CD14-positive monocyte (primary cell): Measurements from ENCODE around the gene ELMOD1. TPM values are rescaled to one million over a fixed set of nuclear protein-coding genes. Genes with fewer than 3 reads are reported as not detected.

Experiments used
- DNase-seq, 3 donors: peaks; one replicate each; pipeline ENCODE4 v3.0.0-alpha.2; 2011 to 2022
- H2AFZ ChIP-seq: 2 replicates; pipeline ENCODE4 v1.6.0; 2012; ENCODE audit warnings: mild to moderate bottlenecking, low read depth, low read length, inconsistent platforms; ENCODE audit not compliant: insufficient read depth, poor library complexity, severe bottlenecking
- H3K27ac ChIP-seq, 2 donors: 1 replicate in 1 of 2; 2 replicates in 1 of 2; pipeline ENCODE4 v1.5.1; 2012 to 2013; ENCODE audit warnings: low read length in 2 of 2, control low read depth in 1 of 2, inconsistent platforms in 1 of 2, low read depth in 1 of 2, mild to moderate bottlenecking in 1 of 2
- H3K27me3 ChIP-seq, 2 donors: one replicate each; pipeline versions ENCODE4 v1.6.0 to v1.6.1; 2011 to 2013; ENCODE audit warnings: low read length in 2 of 2; ENCODE audit not compliant: control insufficient read depth in 2 of 2, insufficient read depth in 2 of 2
- H3K36me3 ChIP-seq, 2 donors: replicated peaks in 1 of 2; 1 replicate in 1 of 2; 2 replicates in 1 of 2; pipeline versions ENCODE4 v1.5.1 to v1.6.1; 2012 to 2013; ENCODE audit warnings: low read length in 2 of 2, control low read depth in 1 of 2, inconsistent platforms in 1 of 2, mild to moderate bottlenecking in 1 of 2; ENCODE audit not compliant: insufficient read depth in 2 of 2, control insufficient read depth in 1 of 2
- H3K4me1 ChIP-seq, 2 donors: 1 replicate in 1 of 2; 2 replicates in 1 of 2; pipeline versions ENCODE4 v1.5.1 to v1.6.1; 2012 to 2013; ENCODE audit warnings: low read length in 2 of 2, control low read depth in 1 of 2, inconsistent platforms in 1 of 2, mild to moderate bottlenecking in 1 of 2, moderate library complexity in 1 of 2; ENCODE audit not compliant: insufficient read depth in 2 of 2, control insufficient read depth in 1 of 2
- H3K4me2 ChIP-seq: replicated peaks from 2 replicates; pipeline ENCODE3; 2012; ENCODE audit warnings: low read length, moderate library complexity, mild to moderate bottlenecking; ENCODE audit not compliant: poor library complexity, severe bottlenecking; ENCODE audit errors: extremely low read depth
- H3K4me3 ChIP-seq, 3 experiments: fragments of 200-600 bp in 1 of 3; sonication (generic) in 1 of 3; replicated peaks in 1 of 3; 1 replicate in 2 of 3; 2 replicates in 1 of 3; pipeline ENCODE4 v1.5.1; 2011 to 2013; ENCODE audit warnings: low read length in 3 of 3, mild to moderate bottlenecking in 3 of 3, control low read depth in 2 of 3, low read depth in 2 of 3, inconsistent platforms in 1 of 3, moderate library complexity in 1 of 3
- H3K79me2 ChIP-seq: 2 replicates; pipeline ENCODE4 v1.6.0; 2012; ENCODE audit warnings: mild to moderate bottlenecking, control low read depth, inconsistent platforms, low read length, moderate library complexity; ENCODE audit not compliant: insufficient read depth
- H3K9ac ChIP-seq: 2 replicates; pipeline ENCODE4 v1.6.0; 2017; ENCODE audit warnings: low read length, mild to moderate bottlenecking; ENCODE audit not compliant: insufficient read depth, poor library complexity, severe bottlenecking
- H3K9me3 ChIP-seq, 2 donors: replicated peaks in 1 of 2; 1 replicate in 1 of 2; 2 replicates in 1 of 2; pipeline versions ENCODE4 v1.5.1 to v1.6.1; 2012 to 2013; ENCODE audit warnings: low read length in 2 of 2, control low read depth in 1 of 2; ENCODE audit not compliant: control insufficient read depth in 1 of 2, insufficient read depth in 1 of 2
- H4K20me1 ChIP-seq: 2 replicates; pipeline ENCODE4 v1.6.0; 2012; ENCODE audit warnings: mild to moderate bottlenecking, low read length, control low read depth, moderate library complexity; ENCODE audit not compliant: insufficient read depth
- H3K27ac Mint-ChIP-seq, 7 donors: one replicate each; pipeline ENCODE4 v1.8.0; 2020; ENCODE audit warnings: mild to moderate bottlenecking in 7 of 7, mixed read lengths in 7 of 7, moderate library complexity in 6 of 7, inconsistent platforms in 2 of 7
- H3K27me3 Mint-ChIP-seq, 3 donors: one replicate each; pipeline ENCODE4 v1.8.0; 2021 to 2022; ENCODE audit warnings: low read depth in 3 of 3, mild to moderate bottlenecking in 3 of 3, mixed read lengths in 3 of 3, moderate library complexity in 3 of 3, inconsistent platforms in 1 of 3
- H3K36me3 Mint-ChIP-seq, 2 donors: one replicate each; pipeline ENCODE4 v1.8.0; 2020; ENCODE audit warnings: mixed read lengths in 2 of 2, inconsistent platforms in 1 of 2, mild to moderate bottlenecking in 1 of 2
- H3K4me1 Mint-ChIP-seq: one replicate; pipeline ENCODE4 v1.8.0; 2020; ENCODE audit warnings: mild to moderate bottlenecking, mixed read lengths
- H3K4me3 Mint-ChIP-seq, 2 donors: one replicate each; pipeline ENCODE4 v1.8.0; 2020; ENCODE audit warnings: mild to moderate bottlenecking in 2 of 2, mixed read lengths in 2 of 2, moderate library complexity in 1 of 2
- H3K9me3 Mint-ChIP-seq, 7 donors: one replicate each; pipeline ENCODE4 v1.8.0; 2020 to 2022; ENCODE audit warnings: mixed read lengths in 7 of 7, mild to moderate bottlenecking in 6 of 7, moderate library complexity in 6 of 7, inconsistent platforms in 2 of 7
- CTCF ChIP-seq: fragments of 200-600 bp; IDR thresholded peaks from one replicate; pipeline ENCODE4 v1.8.0; 2022; ENCODE audit warnings: antibody characterized with exemption, mild to moderate bottlenecking
- WGBS: methylation state at CpG from one replicate; pipeline ENCODE4 v1.1.5; 2013; ENCODE audit warnings: missing lambda C conversion rate; ENCODE audit not compliant: insufficient coverage; 5-methylcytosine and 5-hydroxymethylcytosine counted together
- intact Hi-C, 2 donors: fragments of 100-400 bp; cut with micrococcal nuclease; formaldehyde crosslinking; loops; one replicate each; pipeline versions ENCODE4 v1.15.0 to v1.15.1; 2023
- polyA plus RNA-seq, 3 donors: library from polyadenylated mRNA; depleted of rRNA in 1 of 3; unstranded in 2 of 3; stranded (reverse) in 1 of 3; fragments of 300-500 nt in 2 of 3; fragments of >200 nt in 1 of 3; fragmentation: Illumina TruSeq in 2 of 3; gene quantifications; 1 replicate in 2 of 3; 2 replicates in 1 of 3; pipeline ENCODE4 v1.2.3, GENCODE V29; 2012 to 2021

The ELMOD1 gene
- polyA plus RNA-seq, 3 donors = not detected

- Histone ChIP-seq H3K27ac (no peak within 1 kb of the TSS), H3K9ac (no peak within 1 kb of the TSS), H3K4me2 (no peak within 1 kb of the TSS), H3K9me3 (no peaks in the 10 kb centered on the region), H3K4me1 (no peaks in the 10 kb centered on the region), H3K36me3 (no peaks in the 10 kb centered on the region), H3K27me3 (peaks cover under 1 to 4% of the 10 kb centered on the region in 2 donors), H3K4me3 (no peak within 1 kb of the TSS), H3K79me2 (no peaks in the 10 kb centered on the region), H4K20me1 (no peaks in the 10 kb centered on the region), H2AFZ (no peak within 1 kb of the TSS)
- no peak within 1 kb of the TSS for H3K27ac Mint-ChIP-seq
- no peak for DNase-seq
- no peak within 1 kb of the TSS for H3K4me3 Mint-ChIP-seq
- no peak for TF ChIP-seq CTCF
- no peaks in the 10 kb centered on the region for H3K36me3 Mint-ChIP-seq
- intact Hi-C loops = no loop called here
- no peaks in the 10 kb centered on the region for H3K4me1 Mint-ChIP-seq
- WGBS = 90% methylated on average over 3 of the region's 12 CpGs
- H3K27me3 Mint-ChIP-seq = peaks cover 1 to 14% (median 9%) of the 10 kb centered on the region in 3 donors
- peaks cover 0 to 3% (median 2%) of the 10 kb centered on the region in 7 donors for H3K9me3 Mint-ChIP-seq
Observed at GRCh38 chr11:107711861-107712755, 121.2 kb downstream of the ELMOD1 start, which contains the start of gene SLN. TSS of gene SLN (minus strand) at chr11:107712056.

- H3K4me3 Mint-ChIP-seq = no peak overlapping the region
- peaks cover 1 to 14% (median 9%) of the 10 kb centered on the region in 3 donors for H3K27me3 Mint-ChIP-seq
- H3K36me3 Mint-ChIP-seq = no peaks in the 10 kb centered on the region
- DNase-seq = no peak
- WGBS = no CpG with 5 or more reads among the region's 3 CpGs
- Histone ChIP-seq H3K27ac (no peak overlapping the region), H3K4me2 (no peak overlapping the region), H4K20me1 (no peaks in the 10 kb centered on the region), H3K36me3 (no peaks in the 10 kb centered on the region), H3K9ac (no peak overlapping the region), H3K27me3 (no peaks in the 10 kb centered on the region), H3K4me3 (no peak overlapping the region), H3K9me3 (no peaks in the 10 kb centered on the region), H3K79me2 (no peaks in the 10 kb centered on the region), H2AFZ (no peak overlapping the region), H3K4me1 (no peaks in the 10 kb centered on the region)
- H3K27ac Mint-ChIP-seq = no peak overlapping the region
- peaks cover 0 to 2% (median 0%) of the 10 kb centered on the region in 7 donors for H3K9me3 Mint-ChIP-seq
- TF ChIP-seq CTCF = no peak
- no peaks in the 10 kb centered on the region for H3K4me1 Mint-ChIP-seq
- intact Hi-C loops = no loop called here
Observed at GRCh38 chr11:107713009-107713408, 122.1 kb downstream of the ELMOD1 start.

Other genes with a start within 250 kb of the ELMOD1 start
- gene CWF19L2, start 133.3 kb upstream of the ELMOD1 start, polyA plus RNA-seq = 1 to 10 TPM; 1.6 to 2.2 (median 1.7) TPM
- 1 to 10 TPM in 2 of 3 donors, under 1 TPM in 1; 0.83 to 2.6 (median 1.8) TPM for gene ALKBH8, start 25.4 kb upstream of the ELMOD1 start, polyA plus RNA-seq
- gene SLN, start 120.9 kb downstream of the ELMOD1 start, polyA plus RNA-seq = not detected